ACHN (cell line): ENCODE results near the gene NKAIN4.

ENCODE experiments used
- DNase-seq: peaks from one replicate; pipeline ENCODE4 v3.0.0-alpha.2; 2015
- in situ Hi-C: cut with HindIII; loops from 2 replicates; pipeline ENCODE4 v1.10.0; 2017; ENCODE audit warnings: low sequenced_read_pairs, low pct_ligation_motif_present, low pct_unique_long_range_greater_than_20kb

Gene NKAIN4

DNA sequence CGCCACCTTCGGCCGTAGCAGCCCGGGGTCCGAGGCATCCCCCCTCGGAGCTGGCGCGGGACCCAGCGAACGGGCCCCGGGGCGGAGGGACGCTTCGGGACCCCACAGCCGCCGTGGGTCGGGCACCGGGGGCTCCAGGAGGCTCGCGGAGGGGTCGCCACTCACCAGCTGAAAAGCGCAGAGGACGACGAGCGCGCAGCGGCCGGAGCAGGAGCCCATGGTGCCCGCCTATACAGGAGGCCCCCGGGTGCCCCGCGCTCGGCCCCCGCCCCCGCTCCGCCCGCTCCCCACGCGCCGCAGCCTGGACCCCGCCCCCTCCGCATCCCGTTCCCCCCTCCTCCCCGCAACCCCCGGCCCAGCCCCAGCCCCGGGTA lies at the start of gene NKAIN4:
NKAIN4 (minus strand) TSS at position 232 of the 374 bp plus-strand sequence; CDS start at position 219, 13 bp downstream.
- in situ Hi-C loops, result no loop called here
- no peak for DNase-seq

DNA sequence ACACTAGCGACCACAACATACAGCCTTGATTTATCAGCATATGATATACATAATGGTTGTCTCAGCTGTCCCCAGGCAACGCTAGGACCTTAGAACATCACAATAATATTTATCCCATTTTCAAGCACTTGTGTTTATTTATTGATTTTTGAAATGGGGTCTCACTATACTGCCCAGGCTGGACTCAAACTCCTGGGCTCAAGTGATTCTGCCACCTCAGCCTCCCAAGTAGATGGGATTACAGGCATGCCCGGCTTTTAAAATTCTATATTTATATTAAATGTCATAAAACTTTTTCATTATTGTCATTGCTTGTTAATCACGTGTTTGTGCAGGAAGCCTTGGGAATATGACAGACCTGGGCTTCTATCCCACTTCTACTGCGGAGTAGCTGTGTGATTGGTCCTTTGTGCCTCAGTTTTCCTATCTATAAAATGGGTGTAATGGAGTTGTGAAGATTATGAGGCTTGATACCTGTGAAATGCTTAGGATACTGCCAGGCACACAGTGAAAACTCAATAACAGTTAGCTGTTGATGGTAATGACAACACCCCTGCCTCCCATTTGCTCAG lies 48.9 kb upstream of the NKAIN4 start:
- no peak for DNase-seq
- in situ Hi-C loops, result no loop called here

DNA sequence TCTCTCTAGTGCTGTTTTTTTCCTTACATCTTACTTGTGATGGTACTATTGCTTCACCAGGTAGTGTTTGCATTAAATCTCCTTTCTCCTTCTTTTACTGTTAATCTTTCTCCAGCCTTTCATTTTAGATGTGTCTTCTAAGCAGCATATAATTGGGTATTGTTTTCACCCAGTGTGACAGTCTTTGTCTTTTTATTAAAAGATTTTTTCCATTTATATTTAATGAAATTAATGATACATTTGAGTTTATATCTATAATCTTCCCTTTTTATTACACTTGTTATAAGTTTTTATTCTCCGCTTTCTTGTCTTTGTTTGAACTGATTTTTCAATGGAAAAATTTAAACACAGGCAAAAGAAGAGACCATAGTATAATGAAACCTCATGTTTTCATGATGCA lies 47.4 kb upstream of the NKAIN4 start:
- no peak for DNase-seq
- in situ Hi-C loops, result no loop called here

DNA sequence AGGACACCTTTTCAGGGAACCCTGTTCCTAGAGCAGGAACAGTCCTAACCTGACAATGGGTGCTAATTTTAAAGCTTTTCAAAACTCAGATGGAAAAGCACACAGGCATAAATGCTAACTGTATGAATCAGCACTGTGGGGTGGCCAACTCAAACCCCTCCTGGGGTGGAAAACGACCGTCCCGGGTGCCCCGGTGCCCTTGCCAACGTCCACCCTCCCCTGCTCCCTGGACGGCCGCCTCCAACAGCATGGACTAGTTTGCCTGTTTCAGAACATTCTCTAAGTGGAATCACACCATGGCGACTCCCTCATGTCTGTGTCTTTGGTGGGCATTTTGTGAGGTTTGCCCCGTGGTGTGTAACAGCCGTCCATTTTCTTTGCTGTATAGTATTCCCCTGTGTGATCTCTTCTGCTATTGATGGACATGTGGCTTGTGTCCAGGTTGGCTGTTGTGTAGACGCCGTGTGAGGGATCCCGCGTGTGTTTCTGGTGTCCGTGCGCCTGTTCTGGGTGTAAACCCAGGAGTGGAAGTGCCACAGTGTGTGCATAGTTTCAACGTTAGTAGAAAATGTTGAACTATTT lies 44.6 kb upstream of the NKAIN4 start:
- in situ Hi-C loops, result loop anchor here (25.0 kb wide), 1 partner anchor 88 kb away; no protein-coding TSS in a partner anchor
- DNase-seq, result no peak

DNA sequence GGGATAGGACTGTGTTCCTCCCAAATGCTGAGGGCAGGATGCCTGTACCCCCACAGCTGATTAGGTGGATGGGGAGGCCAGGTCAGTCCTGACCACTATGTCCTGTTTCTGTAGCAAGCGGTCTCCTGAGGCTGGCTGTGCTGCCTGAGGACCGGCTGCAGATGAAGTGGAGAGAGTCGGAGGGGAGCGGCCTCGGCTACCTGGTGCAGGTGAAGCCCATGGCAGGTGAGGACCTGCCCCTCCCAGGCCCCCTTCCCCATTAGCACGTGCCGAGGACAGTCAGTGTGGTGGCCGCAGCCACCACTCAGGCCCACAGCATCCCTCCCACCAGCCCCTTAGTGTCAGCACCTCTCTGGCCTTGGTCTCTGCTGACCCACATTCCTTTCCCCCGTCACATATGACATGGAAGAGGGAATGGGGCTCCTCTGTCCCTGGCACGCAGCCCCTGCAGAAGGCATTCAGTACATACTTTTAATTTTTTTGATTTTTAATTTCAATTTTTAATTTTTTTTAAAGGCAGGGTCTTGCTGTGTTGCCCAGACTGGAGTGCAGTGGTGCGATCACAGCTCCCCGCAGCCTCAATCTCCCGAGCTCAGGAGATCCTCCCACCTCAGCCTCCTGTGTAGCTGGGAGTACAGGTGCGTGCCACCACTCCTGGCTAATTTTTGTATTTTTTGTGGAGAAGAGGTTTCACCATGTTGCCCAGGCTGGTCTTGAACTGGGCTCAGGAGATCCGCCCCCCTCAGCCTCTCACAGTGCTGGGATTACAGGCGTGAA lies 43.7 kb upstream of the NKAIN4 start:
- in situ Hi-C loops, result loop anchor here (25.0 kb wide), 1 partner anchor 89 kb away; no protein-coding TSS in a partner anchor
- DNase-seq, result no peak

DNA sequence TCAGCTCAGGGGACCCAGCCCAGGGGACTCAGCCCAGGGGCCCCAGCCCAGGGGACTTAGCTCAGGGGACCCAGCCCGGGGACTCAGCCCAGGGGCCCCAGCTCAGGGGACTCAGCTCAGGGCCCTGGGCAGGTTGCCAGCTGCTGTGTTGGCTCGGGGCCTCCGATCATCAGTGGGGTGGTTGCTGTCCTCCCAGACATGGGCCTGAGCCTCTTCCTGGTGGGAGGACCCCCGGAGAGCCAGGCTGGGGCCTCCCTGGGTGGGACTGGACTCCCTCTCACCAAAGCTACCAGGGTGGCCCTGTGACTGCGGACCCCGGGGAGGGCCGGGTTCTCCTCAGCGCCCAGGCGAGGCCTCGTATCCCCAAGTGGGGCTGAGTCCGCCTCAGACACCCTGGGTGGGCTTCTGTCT lies 43.1 kb upstream of the NKAIN4 start:
- no peak for DNase-seq
- in situ Hi-C loops, result loop anchor here (25.0 kb wide), 1 partner anchor 90 kb away; no protein-coding TSS in a partner anchor

DNA sequence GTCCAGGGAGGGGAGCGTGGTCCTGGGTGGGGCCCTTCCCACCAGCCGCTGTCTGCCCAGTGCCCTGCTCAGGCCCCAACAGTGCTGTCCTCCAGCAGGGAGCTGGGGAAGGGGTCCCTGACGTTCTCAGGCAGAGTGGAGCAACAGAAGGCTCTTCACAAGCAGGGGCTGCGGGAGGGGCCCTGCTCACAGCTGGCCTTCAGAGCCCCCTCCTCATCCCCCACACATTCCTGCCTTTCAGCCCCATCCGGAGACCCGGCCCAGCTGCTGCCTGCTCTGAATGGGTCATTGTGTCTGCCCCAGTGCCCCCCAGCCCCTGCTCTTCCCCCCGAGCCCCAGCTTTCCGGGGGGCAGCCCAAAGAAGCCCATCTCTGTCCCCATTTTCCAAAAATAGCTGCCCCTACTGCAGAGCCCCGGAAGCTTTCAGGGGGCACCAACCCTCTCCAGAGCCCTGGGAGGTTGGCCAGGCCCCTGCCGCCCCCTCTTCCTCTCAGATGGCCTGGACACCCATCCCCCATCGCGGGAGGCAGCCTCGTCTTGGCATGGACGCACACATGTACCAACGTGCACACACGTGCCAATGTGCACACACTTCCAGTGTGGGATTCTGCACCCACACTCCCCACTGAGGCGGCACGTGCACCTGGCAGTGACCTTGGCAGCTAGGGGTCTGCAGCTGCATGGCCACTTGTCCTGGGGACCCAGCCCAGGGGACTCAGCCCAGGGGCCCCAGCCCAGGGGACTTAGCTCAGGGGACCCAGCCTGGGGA lies 42.5 kb upstream of the NKAIN4 start:
- in situ Hi-C loops, result loop anchor here (25.0 kb wide), 1 partner anchor 91 kb away; no protein-coding TSS in a partner anchor
- no peak for DNase-seq

DNA sequence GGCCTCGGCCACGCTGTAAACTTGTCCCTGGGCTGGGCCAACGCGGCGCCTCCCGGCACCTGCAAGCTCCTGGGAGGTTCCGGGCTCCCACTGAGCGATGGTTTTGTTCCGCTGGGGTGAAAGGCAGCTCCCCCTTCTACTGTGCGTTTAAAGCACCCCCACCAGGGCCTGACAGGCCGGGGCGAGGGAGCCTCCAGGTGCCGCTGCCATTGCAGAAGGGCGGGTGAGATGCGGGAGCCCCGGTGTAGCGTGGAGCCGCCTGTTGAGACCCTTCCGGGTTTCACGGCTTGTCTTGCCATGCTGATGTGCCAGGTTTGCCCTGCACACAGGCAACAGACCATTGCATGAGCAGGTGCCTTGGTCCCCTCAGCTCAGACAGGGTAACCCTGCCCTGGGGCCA lies 41.6 kb upstream of the NKAIN4 start:
- in situ Hi-C loops, result loop anchor here (25.0 kb wide), 1 partner anchor 91 kb away; no protein-coding TSS in a partner anchor
- DNase-seq, result no peak

DNA sequence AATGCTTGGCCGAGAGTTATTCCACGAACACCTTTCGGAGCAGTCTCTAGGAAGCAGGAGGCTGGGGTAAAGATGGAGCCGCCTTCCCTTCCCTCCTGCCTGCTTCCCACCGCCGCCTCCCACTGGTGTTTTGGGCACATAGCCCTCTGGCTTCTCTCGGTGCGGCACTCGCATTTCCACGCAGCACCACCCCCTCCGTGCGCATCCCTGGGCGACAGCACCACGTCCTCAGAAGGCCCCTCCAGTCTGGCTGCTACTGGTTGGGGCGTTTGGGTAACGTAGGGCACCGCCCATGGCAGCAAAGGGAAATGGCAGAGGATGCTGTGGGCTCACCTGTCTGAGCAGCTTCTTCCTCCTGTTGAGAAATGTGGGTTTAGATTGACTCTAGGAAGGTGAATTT lies 41.2 kb upstream of the NKAIN4 start:
- in situ Hi-C loops, result loop anchor here (25.0 kb wide), 1 partner anchor 92 kb away; no protein-coding TSS in a partner anchor
- no peak for DNase-seq

DNA sequence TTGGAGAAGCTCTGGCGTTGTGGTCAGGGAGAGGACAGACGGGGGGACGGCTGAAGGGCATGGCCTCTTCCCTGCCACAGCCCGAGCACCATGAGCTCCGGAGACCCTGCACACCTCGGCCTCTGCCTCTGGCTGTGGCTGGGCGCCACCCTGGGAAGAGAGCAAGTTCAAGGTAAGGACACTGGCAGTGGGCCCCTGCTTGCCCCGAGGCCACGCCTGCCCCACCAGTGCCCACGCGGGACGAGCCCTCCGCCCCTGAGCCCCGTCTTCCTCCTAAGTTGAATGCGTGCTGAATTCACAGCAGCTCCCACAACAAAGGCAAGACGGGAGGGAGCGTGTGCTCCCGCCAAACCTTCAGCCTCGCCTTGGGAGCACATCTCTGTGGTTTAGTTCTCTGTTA lies 40.8 kb upstream of the NKAIN4 start:
- in situ Hi-C loops, result loop anchor here (25.0 kb wide), 1 partner anchor 92 kb away; no protein-coding TSS in a partner anchor
- DNase-seq, result no peak

DNA sequence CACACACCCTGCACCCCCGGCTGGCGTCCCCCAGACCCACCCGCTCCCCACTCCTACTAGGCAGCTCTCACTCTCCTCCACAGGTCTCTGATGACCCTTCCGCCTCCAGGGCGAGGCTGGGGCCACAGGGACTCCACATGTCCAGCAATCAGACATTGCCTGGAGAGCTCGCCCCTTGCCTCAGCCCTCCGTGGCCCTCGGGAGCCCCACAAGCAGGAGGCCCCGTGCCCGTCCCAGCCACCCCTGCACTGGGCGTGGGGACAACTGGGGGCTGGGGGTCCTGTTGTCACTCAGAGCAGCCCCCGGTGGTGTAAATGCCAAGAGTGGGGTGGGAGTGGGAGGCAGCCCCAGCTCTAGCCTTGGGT lies 40.3 kb upstream of the NKAIN4 start:
- no peak for DNase-seq
- in situ Hi-C loops, result loop anchor here (25.0 kb wide), 1 partner anchor 93 kb away; no protein-coding TSS in a partner anchor

DNA sequence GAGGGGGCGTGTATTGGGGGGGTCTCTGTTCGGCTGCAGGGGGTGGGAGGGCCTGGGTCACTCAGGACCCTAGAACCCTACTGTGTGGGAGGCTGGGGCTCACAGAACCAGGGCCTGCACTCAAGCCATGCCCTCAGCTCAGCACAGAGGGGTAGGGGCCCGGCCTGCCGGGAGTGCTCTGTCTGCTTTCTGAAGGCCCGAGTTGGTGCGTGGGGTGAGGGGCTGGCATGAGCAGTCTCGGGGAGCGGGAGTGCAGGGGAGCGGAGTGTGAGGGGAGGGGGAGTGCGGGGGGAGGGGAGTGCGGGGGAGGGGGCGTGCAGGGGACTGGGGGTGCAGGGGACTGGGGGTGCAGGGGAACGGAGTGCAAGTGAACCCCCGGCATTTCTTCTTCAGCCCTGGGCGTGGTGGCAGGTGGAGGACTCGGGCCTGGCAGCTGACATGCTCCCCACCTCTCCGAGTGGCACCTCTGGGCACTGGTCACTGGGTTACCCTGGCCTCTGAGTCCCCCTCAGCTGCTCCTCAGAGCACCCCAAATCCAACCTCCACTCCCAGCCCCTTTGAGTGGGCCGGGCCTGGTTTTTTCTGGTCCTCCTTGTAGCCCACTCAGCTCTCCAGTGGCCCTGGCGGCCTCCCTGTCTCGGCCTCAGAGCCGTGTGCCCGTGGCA lies 39.7 kb upstream of the NKAIN4 start:
- no peak for DNase-seq
- in situ Hi-C loops, result loop anchor here (25.0 kb wide), 1 partner anchor 93 kb away; no protein-coding TSS in a partner anchor

DNA sequence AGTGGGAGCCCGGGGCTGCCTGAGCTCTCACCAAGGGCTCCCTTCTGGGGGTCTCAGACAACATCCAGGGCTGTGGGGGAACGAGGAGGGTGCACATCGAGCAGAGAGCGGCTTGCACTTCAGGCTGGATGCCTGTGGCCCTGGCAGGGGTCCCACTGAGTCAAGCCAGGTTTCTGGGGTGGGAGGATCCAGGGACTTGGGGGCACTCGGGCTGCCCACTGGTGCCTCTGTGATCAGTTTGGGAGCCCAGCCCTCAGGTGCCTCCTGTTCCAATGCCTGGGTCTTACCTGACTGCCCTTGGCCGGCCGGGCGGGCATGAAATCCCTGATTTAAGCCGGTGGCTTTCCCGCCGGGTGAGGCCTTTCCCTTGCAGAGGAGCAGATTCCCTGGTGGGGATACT lies 39.2 kb upstream of the NKAIN4 start:
- no peak for DNase-seq
- in situ Hi-C loops, result loop anchor here (25.0 kb wide), 1 partner anchor 94 kb away; no protein-coding TSS in a partner anchor

DNA sequence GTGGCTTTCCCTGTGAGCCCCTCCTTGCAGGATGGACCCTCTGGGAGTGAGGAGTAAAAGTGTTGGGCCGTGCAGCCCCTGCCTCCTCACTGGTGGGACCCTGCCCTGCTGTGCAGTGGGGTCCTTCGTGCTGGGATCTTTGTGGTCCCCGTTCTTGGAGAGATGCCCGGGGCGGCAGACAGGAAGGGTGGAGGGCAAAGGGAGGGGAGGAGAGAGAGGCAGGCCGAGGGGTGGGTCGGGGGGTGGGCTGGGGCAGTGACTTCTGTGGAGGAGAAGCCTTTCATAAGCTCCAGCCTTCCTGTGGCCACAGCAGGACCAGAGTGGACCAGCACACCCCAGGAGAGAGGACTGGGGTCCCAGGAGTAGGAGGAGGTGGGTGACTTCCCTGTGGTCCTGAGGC lies 38.6 kb upstream of the NKAIN4 start, which contains the start of gene COL20A1:
COL20A1 (plus strand) TSS at position 283 of the 400 bp plus-strand sequence. CDS start 1,922 bp downstream, outside the sequence.
- no peak for DNase-seq
- in situ Hi-C loops, result loop anchor here (25.0 kb wide), 1 partner anchor 94 kb away; no protein-coding TSS in a partner anchor

DNA sequence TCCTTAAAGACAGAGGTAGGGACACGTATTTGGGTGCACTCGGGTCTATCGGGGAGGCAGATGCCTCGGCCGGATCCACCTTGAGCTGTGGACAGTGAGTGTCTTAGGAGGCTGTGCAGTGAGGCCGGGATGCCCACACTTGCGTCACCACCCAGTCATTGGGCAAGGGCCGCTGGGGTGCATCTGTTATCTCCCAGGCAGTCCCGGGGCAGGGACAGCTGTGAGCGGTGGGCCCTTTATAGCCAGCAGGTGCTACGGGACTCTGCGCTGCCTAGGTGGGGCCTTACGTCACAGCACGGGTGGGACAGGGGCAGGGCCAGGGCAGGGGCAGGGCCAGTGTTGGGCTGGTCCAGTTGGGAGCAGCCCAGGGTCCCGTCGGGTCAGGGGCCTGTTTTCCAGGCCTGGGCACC lies 38.0 kb upstream of the NKAIN4 start:
- no peak for DNase-seq
- in situ Hi-C loops, result loop anchor here (25.0 kb wide), 1 partner anchor 95 kb away; no protein-coding TSS in a partner anchor

DNA sequence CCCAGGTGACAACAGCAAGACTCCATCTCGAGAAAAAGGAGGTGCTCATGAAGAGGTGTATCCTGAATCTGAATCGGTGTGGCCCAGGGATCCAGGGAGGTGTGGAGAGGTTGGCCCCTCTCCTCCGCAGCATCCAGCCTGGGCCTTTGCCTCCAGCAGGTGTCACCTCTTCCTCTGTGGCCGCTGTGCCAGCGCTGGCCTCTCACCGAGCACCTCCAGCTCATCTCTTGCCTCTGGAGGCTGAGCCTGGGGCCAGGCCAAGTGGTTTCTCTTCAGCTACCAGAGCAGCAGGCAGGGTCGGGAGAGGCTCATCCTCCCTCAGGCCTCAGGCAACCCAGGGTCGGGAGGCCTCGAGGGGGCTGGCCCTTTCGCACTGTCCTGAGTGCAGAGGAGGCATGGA lies 37.5 kb upstream of the NKAIN4 start:
- in situ Hi-C loops, result loop anchor here (25.0 kb wide), 1 partner anchor 95 kb away; no protein-coding TSS in a partner anchor
- no peak for DNase-seq

DNA sequence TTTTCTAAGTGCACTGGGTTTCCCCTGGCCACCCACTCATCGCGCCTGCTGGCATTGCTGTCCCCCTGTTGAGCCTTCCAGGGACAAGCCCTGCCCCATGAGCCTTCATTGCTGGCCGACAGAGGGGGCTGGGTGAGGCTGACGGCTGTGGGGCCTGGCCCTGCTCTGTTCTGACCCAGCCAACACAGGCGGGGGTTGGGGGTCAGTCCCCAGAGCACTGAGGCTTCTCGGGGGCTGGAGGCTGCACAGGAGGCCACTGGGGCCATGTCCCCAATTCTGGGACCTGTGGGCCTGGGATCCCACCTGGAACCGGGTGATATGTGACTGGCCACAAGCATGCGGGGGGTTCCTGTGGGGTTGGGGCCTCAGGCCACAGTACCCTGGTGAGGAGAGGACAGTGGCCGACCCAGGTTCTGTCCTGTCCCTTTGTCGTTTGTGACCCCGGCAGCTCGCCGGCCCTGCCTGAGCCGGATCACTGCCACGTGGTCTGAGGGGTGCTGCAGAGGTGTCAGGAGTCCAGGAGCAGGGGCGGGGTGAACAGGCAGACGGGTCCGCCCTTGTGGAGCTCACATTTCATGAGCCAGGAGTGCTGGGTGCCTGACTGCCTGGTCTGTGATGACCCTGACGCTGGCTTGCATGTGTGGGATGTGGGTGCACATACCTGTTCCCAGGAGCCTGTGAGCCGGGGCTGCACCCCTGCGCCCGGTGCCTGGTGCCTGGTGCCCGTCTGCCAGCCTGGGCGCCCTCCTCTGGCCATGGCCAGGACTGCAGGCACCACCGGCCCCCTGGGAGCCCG lies 36.6 kb upstream of the NKAIN4 start:
- in situ Hi-C loops, result loop anchor here (25.0 kb wide), 1 partner anchor 96 kb away; no protein-coding TSS in a partner anchor
- DNase-seq, result peak; percentile 21
